Measurements from ENCODE around the gene DHDH. TPM values are rescaled to one million over a fixed set of nuclear protein-coding genes. Genes with fewer than 3 reads are reported as not detected.

Gene DHDH
- total and polyA plus RNA-seq, 2 of the 13 experiments (the other 11 are each of a cell fraction or from before 2014, with no cell fraction given): 0.13 to 0.91 TPM

DNA sequence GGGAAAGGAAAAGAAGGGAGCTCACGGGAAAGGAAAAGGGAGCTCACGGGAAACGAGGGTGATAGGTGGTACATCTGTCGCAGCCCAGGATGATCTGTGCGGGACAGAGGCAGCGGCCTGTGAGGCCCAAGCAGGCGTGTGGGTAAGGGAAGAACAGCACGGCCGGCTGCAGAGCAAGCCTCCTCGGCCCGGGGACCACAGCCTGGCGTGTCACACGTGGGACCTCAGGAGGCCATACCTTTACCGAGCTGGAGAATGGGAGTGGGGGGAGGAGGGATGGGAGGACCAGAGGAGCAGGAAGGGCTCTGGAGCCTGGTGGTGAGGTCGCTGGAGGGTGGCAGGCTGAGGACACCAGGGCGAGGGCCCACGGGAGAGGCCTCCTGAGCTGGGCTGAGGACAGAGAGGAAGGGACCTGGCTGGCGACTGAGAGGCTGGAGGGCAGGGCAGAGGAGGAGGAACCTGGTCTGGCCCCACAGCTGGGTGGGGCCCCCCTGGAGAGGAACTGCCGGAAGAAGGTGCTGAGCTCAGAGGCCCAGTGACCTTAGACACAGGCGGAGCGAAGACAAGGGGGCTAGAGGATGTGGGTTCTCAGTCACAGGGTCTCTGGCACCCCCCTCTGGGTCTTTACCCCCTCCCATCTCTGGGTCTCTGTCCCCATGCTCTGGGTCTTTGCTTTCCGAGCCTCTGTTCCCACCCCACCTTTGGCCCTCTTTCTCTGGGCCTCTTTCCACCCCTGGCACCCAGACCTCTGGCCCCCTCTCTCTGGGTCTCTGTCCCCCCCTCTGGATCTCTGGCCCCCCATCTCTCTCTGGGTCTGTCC is 28.7 kb downstream of the DHDH start (continued):
- TF ChIP-seq, protein P1, sequence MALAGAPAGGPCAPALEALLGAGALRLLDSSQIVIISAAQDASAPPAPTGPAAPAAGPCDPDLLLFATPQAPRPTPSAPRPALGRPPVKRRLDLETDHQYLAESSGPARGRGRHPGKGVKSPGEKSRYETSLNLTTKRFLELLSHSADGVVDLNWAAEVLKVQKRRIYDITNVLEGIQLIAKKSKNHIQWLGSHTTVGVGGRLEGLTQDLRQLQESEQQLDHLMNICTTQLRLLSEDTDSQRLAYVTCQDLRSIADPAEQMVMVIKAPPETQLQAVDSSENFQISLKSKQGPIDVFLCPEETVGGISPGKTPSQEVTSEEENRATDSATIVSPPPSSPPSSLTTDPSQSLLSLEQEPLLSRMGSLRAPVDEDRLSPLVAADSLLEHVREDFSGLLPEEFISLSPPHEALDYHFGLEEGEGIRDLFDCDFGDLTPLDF (CRISPR knock-in tag; IDR thresholded peaks at IDR 0.05): no peak
- TF ChIP-seq GATAD1 (CRISPR knock-in tag; IDR thresholded peaks at IDR 0.05): no peak; the same call in 1 of the 2 replicates
- TF ChIP-seq RELA (CRISPR knock-in tag; IDR thresholded peaks at IDR 0.05): peak; percentile 27; the same call in 1 of the 2 replicates
- TF ChIP-seq, protein P2, sequence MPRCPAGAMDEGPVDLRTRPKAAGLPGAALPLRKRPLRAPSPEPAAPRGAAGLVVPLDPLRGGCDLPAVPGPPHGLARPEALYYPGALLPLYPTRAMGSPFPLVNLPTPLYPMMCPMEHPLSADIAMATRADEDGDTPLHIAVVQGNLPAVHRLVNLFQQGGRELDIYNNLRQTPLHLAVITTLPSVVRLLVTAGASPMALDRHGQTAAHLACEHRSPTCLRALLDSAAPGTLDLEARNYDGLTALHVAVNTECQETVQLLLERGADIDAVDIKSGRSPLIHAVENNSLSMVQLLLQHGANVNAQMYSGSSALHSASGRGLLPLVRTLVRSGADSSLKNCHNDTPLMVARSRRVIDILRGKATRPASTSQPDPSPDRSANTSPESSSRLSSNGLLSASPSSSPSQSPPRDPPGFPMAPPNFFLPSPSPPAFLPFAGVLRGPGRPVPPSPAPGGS (CRISPR knock-in tag; IDR thresholded peaks at IDR 0.05): peak; percentile 88; the same call in 1 of the 2 replicates
- no peak for TF ChIP-seq TMF1 (CRISPR knock-in tag; IDR thresholded peaks at IDR 0.05; ENCODE audit: low read depth)
- 0 out of 2 replicates have a peak, but pooled peaks have one; percentile 25 for TF ChIP-seq ZNF30 (CRISPR knock-in tag; IDR thresholded peaks at IDR 0.05)
- TF ChIP-seq, protein P3, sequence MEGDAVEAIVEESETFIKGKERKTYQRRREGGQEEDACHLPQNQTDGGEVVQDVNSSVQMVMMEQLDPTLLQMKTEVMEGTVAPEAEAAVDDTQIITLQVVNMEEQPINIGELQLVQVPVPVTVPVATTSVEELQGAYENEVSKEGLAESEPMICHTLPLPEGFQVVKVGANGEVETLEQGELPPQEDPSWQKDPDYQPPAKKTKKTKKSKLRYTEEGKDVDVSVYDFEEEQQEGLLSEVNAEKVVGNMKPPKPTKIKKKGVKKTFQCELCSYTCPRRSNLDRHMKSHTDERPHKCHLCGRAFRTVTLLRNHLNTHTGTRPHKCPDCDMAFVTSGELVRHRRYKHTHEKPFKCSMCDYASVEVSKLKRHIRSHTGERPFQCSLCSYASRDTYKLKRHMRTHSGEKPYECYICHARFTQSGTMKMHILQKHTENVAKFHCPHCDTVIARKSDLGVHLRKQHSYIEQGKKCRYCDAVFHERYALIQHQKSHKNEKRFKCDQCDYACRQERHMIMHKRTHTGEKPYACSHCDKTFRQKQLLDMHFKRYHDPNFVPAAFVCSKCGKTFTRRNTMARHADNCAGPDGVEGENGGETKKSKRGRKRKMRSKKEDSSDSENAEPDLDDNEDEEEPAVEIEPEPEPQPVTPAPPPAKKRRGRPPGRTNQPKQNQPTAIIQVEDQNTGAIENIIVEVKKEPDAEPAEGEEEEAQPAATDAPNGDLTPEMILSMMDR (CRISPR knock-in tag; IDR thresholded peaks at IDR 0.05): no peak
- TF ChIP-seq, protein P4, sequence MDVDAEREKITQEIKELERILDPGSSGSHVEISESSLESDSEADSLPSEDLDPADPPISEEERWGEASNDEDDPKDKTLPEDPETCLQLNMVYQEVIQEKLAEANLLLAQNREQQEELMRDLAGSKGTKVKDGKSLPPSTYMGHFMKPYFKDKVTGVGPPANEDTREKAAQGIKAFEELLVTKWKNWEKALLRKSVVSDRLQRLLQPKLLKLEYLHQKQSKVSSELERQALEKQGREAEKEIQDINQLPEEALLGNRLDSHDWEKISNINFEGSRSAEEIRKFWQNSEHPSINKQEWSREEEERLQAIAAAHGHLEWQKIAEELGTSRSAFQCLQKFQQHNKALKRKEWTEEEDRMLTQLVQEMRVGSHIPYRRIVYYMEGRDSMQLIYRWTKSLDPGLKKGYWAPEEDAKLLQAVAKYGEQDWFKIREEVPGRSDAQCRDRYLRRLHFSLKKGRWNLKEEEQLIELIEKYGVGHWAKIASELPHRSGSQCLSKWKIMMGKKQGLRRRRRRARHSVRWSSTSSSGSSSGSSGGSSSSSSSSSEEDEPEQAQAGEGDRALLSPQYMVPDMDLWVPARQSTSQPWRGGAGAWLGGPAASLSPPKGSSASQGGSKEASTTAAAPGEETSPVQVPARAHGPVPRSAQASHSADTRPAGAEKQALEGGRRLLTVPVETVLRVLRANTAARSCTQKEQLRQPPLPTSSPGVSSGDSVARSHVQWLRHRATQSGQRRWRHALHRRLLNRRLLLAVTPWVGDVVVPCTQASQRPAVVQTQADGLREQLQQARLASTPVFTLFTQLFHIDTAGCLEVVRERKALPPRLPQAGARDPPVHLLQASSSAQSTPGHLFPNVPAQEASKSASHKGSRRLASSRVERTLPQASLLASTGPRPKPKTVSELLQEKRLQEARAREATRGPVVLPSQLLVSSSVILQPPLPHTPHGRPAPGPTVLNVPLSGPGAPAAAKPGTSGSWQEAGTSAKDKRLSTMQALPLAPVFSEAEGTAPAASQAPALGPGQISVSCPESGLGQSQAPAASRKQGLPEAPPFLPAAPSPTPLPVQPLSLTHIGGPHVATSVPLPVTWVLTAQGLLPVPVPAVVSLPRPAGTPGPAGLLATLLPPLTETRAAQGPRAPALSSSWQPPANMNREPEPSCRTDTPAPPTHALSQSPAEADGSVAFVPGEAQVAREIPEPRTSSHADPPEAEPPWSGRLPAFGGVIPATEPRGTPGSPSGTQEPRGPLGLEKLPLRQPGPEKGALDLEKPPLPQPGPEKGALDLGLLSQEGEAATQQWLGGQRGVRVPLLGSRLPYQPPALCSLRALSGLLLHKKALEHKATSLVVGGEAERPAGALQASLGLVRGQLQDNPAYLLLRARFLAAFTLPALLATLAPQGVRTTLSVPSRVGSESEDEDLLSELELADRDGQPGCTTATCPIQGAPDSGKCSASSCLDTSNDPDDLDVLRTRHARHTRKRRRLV (CRISPR knock-in tag; IDR thresholded peaks at IDR 0.05): no peak
- TF ChIP-seq ZNF484 (CRISPR knock-in tag; IDR thresholded peaks at IDR 0.05; ENCODE audit: borderline replicate concordance, low read depth): no peak
- TF ChIP-seq HNRNPLL (IDR thresholded peaks at IDR 0.05; ENCODE audit: low read depth, low read length, poor library complexity, severe bottlenecking): peak; percentile 61
- peak; percentile 75; the same call in 1 of the 2 replicates for TF ChIP-seq YEATS4 (CRISPR knock-in tag; IDR thresholded peaks at IDR 0.05; ENCODE audit: borderline replicate concordance)
- peak; percentile 49; the same call in 1 of the 2 replicates for TF ChIP-seq CBFB (CRISPR knock-in tag; IDR thresholded peaks at IDR 0.05)
- TF ChIP-seq TBX2 (CRISPR knock-in tag; IDR thresholded peaks at IDR 0.05; ENCODE audit: borderline replicate concordance): peak; percentile 84
- TF ChIP-seq, protein P5, sequence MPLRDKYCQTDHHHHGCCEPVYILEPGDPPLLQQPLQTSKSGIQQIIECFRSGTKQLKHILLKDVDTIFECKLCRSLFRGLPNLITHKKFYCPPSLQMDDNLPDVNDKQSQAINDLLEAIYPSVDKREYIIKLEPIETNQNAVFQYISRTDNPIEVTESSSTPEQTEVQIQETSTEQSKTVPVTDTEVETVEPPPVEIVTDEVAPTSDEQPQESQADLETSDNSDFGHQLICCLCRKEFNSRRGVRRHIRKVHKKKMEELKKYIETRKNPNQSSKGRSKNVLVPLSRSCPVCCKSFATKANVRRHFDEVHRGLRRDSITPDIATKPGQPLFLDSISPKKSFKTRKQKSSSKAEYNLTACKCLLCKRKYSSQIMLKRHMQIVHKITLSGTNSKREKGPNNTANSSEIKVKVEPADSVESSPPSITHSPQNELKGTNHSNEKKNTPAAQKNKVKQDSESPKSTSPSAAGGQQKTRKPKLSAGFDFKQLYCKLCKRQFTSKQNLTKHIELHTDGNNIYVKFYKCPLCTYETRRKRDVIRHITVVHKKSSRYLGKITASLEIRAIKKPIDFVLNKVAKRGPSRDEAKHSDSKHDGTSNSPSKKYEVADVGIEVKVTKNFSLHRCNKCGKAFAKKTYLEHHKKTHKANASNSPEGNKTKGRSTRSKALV (CRISPR knock-in tag; IDR thresholded peaks at IDR 0.05): no peak
- TF ChIP-seq, protein P6, sequence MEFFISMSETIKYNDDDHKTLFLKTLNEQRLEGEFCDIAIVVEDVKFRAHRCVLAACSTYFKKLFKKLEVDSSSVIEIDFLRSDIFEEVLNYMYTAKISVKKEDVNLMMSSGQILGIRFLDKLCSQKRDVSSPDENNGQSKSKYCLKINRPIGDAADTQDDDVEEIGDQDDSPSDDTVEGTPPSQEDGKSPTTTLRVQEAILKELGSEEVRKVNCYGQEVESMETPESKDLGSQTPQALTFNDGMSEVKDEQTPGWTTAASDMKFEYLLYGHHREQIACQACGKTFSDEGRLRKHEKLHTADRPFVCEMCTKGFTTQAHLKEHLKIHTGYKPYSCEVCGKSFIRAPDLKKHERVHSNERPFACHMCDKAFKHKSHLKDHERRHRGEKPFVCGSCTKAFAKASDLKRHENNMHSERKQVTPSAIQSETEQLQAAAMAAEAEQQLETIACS (CRISPR knock-in tag; IDR thresholded peaks at IDR 0.05): peak; percentile 23; the same call in 1 of the 2 replicates
